ENCODE measurements around the gene TPRG1. TPM values are rescaled to one million over a fixed set of nuclear protein-coding genes. Genes with fewer than 3 reads are reported as not detected.

The TPRG1 gene
- polyA plus RNA-seq, 1 donor (not counting 4 experiments of a cell fraction or from before 2014, with no cell fraction given), result 1.5 TPM

DNA sequence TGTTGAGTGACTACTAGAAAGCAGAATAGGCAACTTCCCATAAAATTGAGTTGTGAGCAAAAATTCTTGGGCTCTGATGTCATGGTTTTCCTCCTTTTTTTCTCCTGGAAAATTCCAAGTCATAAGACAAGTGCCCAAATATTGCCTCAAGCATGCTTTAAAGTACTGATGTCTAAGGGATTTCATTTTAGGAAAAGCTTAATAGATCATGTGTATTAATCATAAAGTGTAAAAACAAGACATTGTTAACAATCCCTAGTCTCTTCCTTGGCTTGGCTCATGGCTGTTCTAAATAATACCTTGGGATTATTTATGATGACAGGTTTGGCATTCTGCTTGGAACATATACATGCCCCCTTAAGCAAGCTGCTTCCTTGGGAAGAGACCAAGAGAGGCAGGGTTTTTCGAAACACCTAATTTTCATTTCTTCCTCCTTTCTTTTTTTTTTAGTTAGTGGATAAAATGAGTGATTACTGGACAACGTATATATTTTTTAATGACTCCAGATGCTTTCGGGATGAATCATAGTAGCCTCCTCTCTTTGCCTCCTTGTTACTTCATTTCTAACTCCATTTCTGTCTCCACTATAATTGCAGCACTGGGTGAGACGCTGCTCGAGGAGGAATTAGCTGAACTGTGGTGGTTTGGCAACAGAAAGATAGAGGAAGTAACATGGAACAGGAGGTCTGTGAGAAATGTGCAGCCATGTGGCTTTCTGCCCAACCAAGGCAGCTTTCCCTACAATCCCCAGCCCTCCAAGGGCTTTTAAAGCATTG lies 104.9 kb downstream of the TPRG1 start:
- Histone ChIP-seq H3K9me3 (ENCODE audit: control insufficient read depth, low read depth, low read length) (no peaks in the 10 kb centered on the region), H3K79me2 (ENCODE audit: control insufficient read depth, insufficient read depth, low read length) (no peaks in the 10 kb centered on the region), H3K27ac (ENCODE audit: control insufficient read depth, insufficient read depth, low read length) (peak overlapping the region; percentile 95), H2AFZ (ENCODE audit: control insufficient read depth, low read length) (peak overlapping the region; percentile 88), H3K4me1 (ENCODE audit: control insufficient read depth, extremely low read depth, insufficient read depth, low read length) (peaks cover 44% of the 10 kb centered on the region), H3K36me3 (ENCODE audit: control insufficient read depth in 2 of 2, extremely low read depth in 1 of 2, insufficient read depth in 2 of 2, low read length in 2 of 2) (no peaks in the 10 kb centered on the region), H4K20me1 (ENCODE audit: control insufficient read depth, extremely low read depth, insufficient read depth, low read length) (no peaks in the 10 kb centered on the region), H3K4me3 (ENCODE audit: control insufficient read depth in 2 of 3, extremely low read depth in 1 of 3, insufficient read depth in 2 of 3, low read depth in 1 of 3, low read length in 3 of 3) (peak overlapping the region in 2 of 3 experiments; percentile 18 to 23), H3K9ac (ENCODE audit: control insufficient read depth, extremely low read depth, insufficient read depth, low read length) (peak overlapping the region; percentile 62), H3K4me2 (ENCODE audit: control insufficient read depth, extremely low read depth, insufficient read depth, low read depth, low read length) (peak overlapping the region; percentile 84), H3K27me3 (ENCODE audit: control insufficient read depth, extremely low read depth, insufficient read depth, low read length) (no peaks in the 10 kb centered on the region), H3K9me1 (ENCODE audit: control insufficient read depth, extremely low read depth, insufficient read depth, low read length) (no peaks in the 10 kb centered on the region)
- TF ChIP-seq, protein P1, sequence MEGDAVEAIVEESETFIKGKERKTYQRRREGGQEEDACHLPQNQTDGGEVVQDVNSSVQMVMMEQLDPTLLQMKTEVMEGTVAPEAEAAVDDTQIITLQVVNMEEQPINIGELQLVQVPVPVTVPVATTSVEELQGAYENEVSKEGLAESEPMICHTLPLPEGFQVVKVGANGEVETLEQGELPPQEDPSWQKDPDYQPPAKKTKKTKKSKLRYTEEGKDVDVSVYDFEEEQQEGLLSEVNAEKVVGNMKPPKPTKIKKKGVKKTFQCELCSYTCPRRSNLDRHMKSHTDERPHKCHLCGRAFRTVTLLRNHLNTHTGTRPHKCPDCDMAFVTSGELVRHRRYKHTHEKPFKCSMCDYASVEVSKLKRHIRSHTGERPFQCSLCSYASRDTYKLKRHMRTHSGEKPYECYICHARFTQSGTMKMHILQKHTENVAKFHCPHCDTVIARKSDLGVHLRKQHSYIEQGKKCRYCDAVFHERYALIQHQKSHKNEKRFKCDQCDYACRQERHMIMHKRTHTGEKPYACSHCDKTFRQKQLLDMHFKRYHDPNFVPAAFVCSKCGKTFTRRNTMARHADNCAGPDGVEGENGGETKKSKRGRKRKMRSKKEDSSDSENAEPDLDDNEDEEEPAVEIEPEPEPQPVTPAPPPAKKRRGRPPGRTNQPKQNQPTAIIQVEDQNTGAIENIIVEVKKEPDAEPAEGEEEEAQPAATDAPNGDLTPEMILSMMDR (optimal IDR thresholded peaks at IDR 0.05 in 1 of 3, IDR thresholded peaks at IDR 0.05 in 1 of 3, conservative IDR thresholded peaks at IDR 0.05 in 1 of 3; ENCODE audit: extremely low read depth in 1 of 3, insufficient read depth in 2 of 3, low read length in 3 of 3), result no peak
- no peak for TF ChIP-seq EZH2 (IDR thresholded peaks at IDR 0.05; ENCODE audit: low read length)
- FAIRE-seq (peak; percentile 88), DNase-seq (ENCODE audit: low read depth, low spot score) (no peak)
- dilution Hi-C loops (cut with MboI; ENCODE audit: extremely low pct_ligation_motif_present, low sequenced_read_pairs), result no loop called here

DNA sequence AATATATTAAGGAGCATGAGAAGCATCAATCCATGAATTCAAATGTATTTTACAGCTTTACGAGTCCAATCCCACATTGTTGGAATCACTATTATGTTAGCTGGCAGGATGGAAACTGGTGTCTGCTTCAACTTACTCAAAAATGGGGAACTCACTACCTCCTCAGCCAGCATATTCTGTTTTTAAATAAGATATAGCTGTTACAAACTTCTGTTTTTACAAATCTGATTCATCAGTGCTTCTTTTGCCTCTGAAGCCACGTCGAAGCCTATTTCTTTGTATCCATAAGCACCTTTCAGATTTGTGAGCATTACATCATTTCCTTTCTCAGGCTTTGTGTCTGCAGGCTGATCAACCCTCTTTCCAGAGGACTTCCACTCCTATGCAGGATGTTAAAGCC lies 105.9 kb downstream of the TPRG1 start:
- no peak for TF ChIP-seq EZH2 (IDR thresholded peaks at IDR 0.05; ENCODE audit: low read length)
- TF ChIP-seq, protein P1 (optimal IDR thresholded peaks at IDR 0.05 in 1 of 3, IDR thresholded peaks at IDR 0.05 in 1 of 3, conservative IDR thresholded peaks at IDR 0.05 in 1 of 3; ENCODE audit: extremely low read depth in 1 of 3, insufficient read depth in 2 of 3, low read length in 3 of 3), result no peak
- Histone ChIP-seq H3K4me3 (ENCODE audit: control insufficient read depth in 2 of 3, extremely low read depth in 1 of 3, insufficient read depth in 2 of 3, low read depth in 1 of 3, low read length in 3 of 3) (no peak overlapping the region), H3K9me3 (ENCODE audit: control insufficient read depth, low read depth, low read length) (no peaks in the 10 kb centered on the region), H3K4me1 (ENCODE audit: control insufficient read depth, extremely low read depth, insufficient read depth, low read length) (peaks cover 44% of the 10 kb centered on the region), H3K36me3 (ENCODE audit: control insufficient read depth in 2 of 2, extremely low read depth in 1 of 2, insufficient read depth in 2 of 2, low read length in 2 of 2) (no peaks in the 10 kb centered on the region), H2AFZ (ENCODE audit: control insufficient read depth, low read length) (peak overlapping the region; percentile 46), H3K79me2 (ENCODE audit: control insufficient read depth, insufficient read depth, low read length) (no peaks in the 10 kb centered on the region), H3K27me3 (ENCODE audit: control insufficient read depth, extremely low read depth, insufficient read depth, low read length) (no peaks in the 10 kb centered on the region), H3K9me1 (ENCODE audit: control insufficient read depth, extremely low read depth, insufficient read depth, low read length) (no peaks in the 10 kb centered on the region), H3K9ac (ENCODE audit: control insufficient read depth, extremely low read depth, insufficient read depth, low read length) (no peak overlapping the region), H4K20me1 (ENCODE audit: control insufficient read depth, extremely low read depth, insufficient read depth, low read length) (no peaks in the 10 kb centered on the region), H3K4me2 (ENCODE audit: control insufficient read depth, extremely low read depth, insufficient read depth, low read depth, low read length) (no peak overlapping the region), H3K27ac (ENCODE audit: control insufficient read depth, insufficient read depth, low read length) (peak overlapping the region; percentile 95)
- DNase-seq (ENCODE audit: low read depth, low spot score) (no peak), FAIRE-seq (peak; percentile 97)
- dilution Hi-C loops (cut with MboI; ENCODE audit: extremely low pct_ligation_motif_present, low sequenced_read_pairs), result no loop called here
